Trophoblast cell (in vitro differentiated cells and primary cell): Measurements from ENCODE around the gene GCSH.

Experiments
- DNase-seq, 2 donors: peaks; one replicate each; pipeline ENCODE4 v3.0.0-alpha.2; 2016
- H2AFZ ChIP-seq: 2 replicates; pipeline ENCODE4 v1.6.1; 2013; ENCODE audit warnings: low read length, moderate library complexity, mild to moderate bottlenecking; ENCODE audit not compliant: insufficient read depth, poor library complexity
- H2AK5ac ChIP-seq: 2 replicates; pipeline ENCODE4 v1.6.1; 2013; ENCODE audit warnings: mild to moderate bottlenecking, low read length
- H2BK120ac ChIP-seq: 2 replicates; pipeline ENCODE4 v1.6.1; 2013; ENCODE audit warnings: low read length, mild to moderate bottlenecking, moderate library complexity; ENCODE audit not compliant: insufficient read depth, poor library complexity
- H2BK12ac ChIP-seq: 2 replicates; pipeline ENCODE4 v1.6.1; 2013; ENCODE audit warnings: mild to moderate bottlenecking, low read length, moderate library complexity
- H2BK5ac ChIP-seq: 2 replicates; pipeline ENCODE4 v1.6.1; 2013; ENCODE audit warnings: low read length, low read depth, moderate library complexity, mild to moderate bottlenecking; ENCODE audit not compliant: poor library complexity
- H3K14ac ChIP-seq: 2 replicates; pipeline ENCODE4 v1.6.1; 2013; ENCODE audit warnings: mild to moderate bottlenecking, low read length
- H3K18ac ChIP-seq: 2 replicates; pipeline ENCODE4 v1.6.1; 2013; ENCODE audit warnings: mild to moderate bottlenecking, low read length
- H3K23ac ChIP-seq: 2 replicates; pipeline ENCODE4 v1.6.1; 2013; ENCODE audit warnings: low read length
- H3K27ac ChIP-seq: 2 replicates; pipeline ENCODE4 v1.5.1; 2013; ENCODE audit warnings: low read depth, mild to moderate bottlenecking, inconsistent platforms, low read length, moderate library complexity
- H3K27me3 ChIP-seq: 2 replicates; pipeline ENCODE4 v1.6.1; 2013; ENCODE audit warnings: inconsistent platforms, mild to moderate bottlenecking, low read length, moderate library complexity; ENCODE audit not compliant: insufficient read depth
- H3K36me3 ChIP-seq, 2 experiments: 1 replicate in 1 of 2; 2 replicates in 1 of 2; pipeline ENCODE4 v1.6.1; 2013; ENCODE audit warnings: low read length in 2 of 2, mild to moderate bottlenecking in 2 of 2, moderate library complexity in 1 of 2; ENCODE audit not compliant: insufficient read depth in 2 of 2, control insufficient read depth in 1 of 2
- H3K4ac ChIP-seq: 2 replicates; pipeline ENCODE4 v1.6.1; 2013; ENCODE audit warnings: low read depth, mild to moderate bottlenecking, low read length, moderate library complexity
- H3K4me1 ChIP-seq, 2 experiments: 1 replicate in 1 of 2; 2 replicates in 1 of 2; pipeline ENCODE4 v1.6.1; 2013; ENCODE audit warnings: low read length in 2 of 2, mild to moderate bottlenecking in 2 of 2, moderate library complexity in 1 of 2; ENCODE audit not compliant: insufficient read depth in 2 of 2, control insufficient read depth in 1 of 2
- H3K4me2 ChIP-seq: 2 replicates; pipeline ENCODE4 v1.6.1; 2013; ENCODE audit warnings: inconsistent platforms, mild to moderate bottlenecking, low read length, moderate library complexity
- H3K4me3 ChIP-seq: 2 replicates; pipeline ENCODE4 v1.5.1; 2013; ENCODE audit warnings: mild to moderate bottlenecking, low read depth, low read length, inconsistent platforms
- H3K79me1 ChIP-seq: one replicate; pipeline ENCODE4 v1.6.1; 2013; ENCODE audit warnings: low read length
- H3K79me2 ChIP-seq: 2 replicates; pipeline ENCODE4 v1.6.1; 2013; ENCODE audit warnings: low read length, mild to moderate bottlenecking; ENCODE audit not compliant: control insufficient read depth, insufficient read depth, poor library complexity
- H3K9ac ChIP-seq: 2 replicates; pipeline ENCODE4 v1.6.1; 2013; ENCODE audit warnings: mild to moderate bottlenecking, low read length
- H3K9me3 ChIP-seq: 2 replicates; pipeline ENCODE4 v1.6.1; 2013; ENCODE audit warnings: low read depth, mild to moderate bottlenecking, control low read depth, inconsistent platforms, low read length; ENCODE audit not compliant: insufficient read depth
- H4K12ac ChIP-seq: 2 replicates; pipeline ENCODE4 v1.6.1; 2013; ENCODE audit warnings: low read depth, mild to moderate bottlenecking, low read length, moderate library complexity
- H4K8ac ChIP-seq: 2 replicates; pipeline ENCODE4 v1.6.1; 2013; ENCODE audit warnings: low read depth, mild to moderate bottlenecking, low read length, moderate library complexity
- H4K91ac ChIP-seq: one replicate; pipeline ENCODE4 v1.6.1; 2013; ENCODE audit warnings: low read depth, mild to moderate bottlenecking, low read length, moderate library complexity
- WGBS: extraction: QIAGEN DNeasy Blood & Tissue Kit; methylation state at CpG from one replicate; pipeline ENCODE4 v1.1.7; 2013; ENCODE audit warnings: missing lambda C conversion rate; ENCODE audit not compliant: insufficient read length, insufficient coverage; ENCODE audit errors: extremely low coverage; 5-methylcytosine and 5-hydroxymethylcytosine counted together

Gene GCSH

GRCh38 chr16:81042821-81043220 lies 53.4 kb downstream of the GCSH start:
- Histone ChIP-seq H3K18ac (no peak overlapping the region), H3K14ac (no peak overlapping the region), H3K4ac (no peak overlapping the region), H2AK5ac (no peak overlapping the region), H4K91ac (no peak overlapping the region), H2BK5ac (no peak overlapping the region), H3K23ac (no peak overlapping the region), H2AFZ (no peak overlapping the region), H3K27me3 (no peaks in the 10 kb centered on the region), H2BK120ac (no peak overlapping the region), H3K9ac (no peak overlapping the region), H3K9me3 (no peaks in the 10 kb centered on the region), H4K8ac (no peak overlapping the region), H3K4me2 (no peak overlapping the region), H3K4me1 (peaks cover 16 to 19% of the 10 kb centered on the region in 2 experiments), H3K4me3 (no peak overlapping the region), H3K36me3 (peaks cover 22 to 32% of the 10 kb centered on the region in 2 experiments), H4K12ac (no peak overlapping the region), H2BK12ac (no peak overlapping the region), H3K79me2 (peaks cover 3% of the 10 kb centered on the region), H3K79me1 (peaks cover 5% of the 10 kb centered on the region), H3K27ac (no peak overlapping the region)
- peak in 1 of 2 donors; percentile 33 for DNase-seq
- WGBS, result no CpG with 5 or more reads among the region's 2 CpGs

GRCh38 chr16:81041696-81042095 lies 54.5 kb downstream of the GCSH start:
- no peak overlapping the region for H4K8ac ChIP-seq
- H3K14ac ChIP-seq, result no peak overlapping the region
- no peak overlapping the region for H3K4ac ChIP-seq
- peaks cover 10% of the 10 kb centered on the region for H3K79me2 ChIP-seq
- H3K27ac ChIP-seq, result peak overlapping the region; percentile 85
- no peaks in the 10 kb centered on the region for H3K9me3 ChIP-seq
- H3K79me1 ChIP-seq, result peaks cover 5% of the 10 kb centered on the region
- H3K23ac ChIP-seq, result no peak overlapping the region
- no peak overlapping the region for H2BK120ac ChIP-seq
- H3K4me1 ChIP-seq, result peaks cover 17 to 23% of the 10 kb centered on the region in 2 experiments
- H3K18ac ChIP-seq, result no peak overlapping the region
- no peak overlapping the region for H2BK5ac ChIP-seq
- H3K4me2 ChIP-seq, result peak overlapping the region; percentile 24
- no peak overlapping the region for H2AK5ac ChIP-seq
- no peak overlapping the region for H2AFZ ChIP-seq
- peak; percentile 91 to 99 for DNase-seq
- no peak overlapping the region for H4K12ac ChIP-seq
- H3K36me3 ChIP-seq, result peaks cover 23 to 32% of the 10 kb centered on the region in 2 experiments
- H4K91ac ChIP-seq, result no peak overlapping the region
- no CpG with 5 or more reads among the region's 4 CpGs for WGBS
- H3K4me3 ChIP-seq, result no peak overlapping the region
- H3K9ac ChIP-seq, result no peak overlapping the region
- H3K27me3 ChIP-seq, result no peaks in the 10 kb centered on the region
- H2BK12ac ChIP-seq, result no peak overlapping the region

- H3K18ac ChIP-seq, result no peak overlapping the region
- H3K27ac ChIP-seq, result peak overlapping the region; percentile 57
- no peak overlapping the region for H3K23ac ChIP-seq
- peaks cover 23 to 31% of the 10 kb centered on the region in 2 experiments for H3K36me3 ChIP-seq
- H3K4ac ChIP-seq, result no peak overlapping the region
- no peak overlapping the region for H4K91ac ChIP-seq
- no peak overlapping the region for H2BK5ac ChIP-seq
- peaks cover 13% of the 10 kb centered on the region for H3K79me1 ChIP-seq
- H4K8ac ChIP-seq, result no peak overlapping the region
- peaks cover 19% of the 10 kb centered on the region for H3K79me2 ChIP-seq
- H3K27me3 ChIP-seq, result no peaks in the 10 kb centered on the region
- no peak overlapping the region for H3K9ac ChIP-seq
- WGBS, result no CpG with 5 or more reads among the region's 5 CpGs
- no peak overlapping the region for H2AK5ac ChIP-seq
- no peak overlapping the region for H2BK12ac ChIP-seq
- peak overlapping the region; percentile 6 for H3K4me2 ChIP-seq
- no peak overlapping the region for H3K14ac ChIP-seq
- H3K4me3 ChIP-seq, result no peak overlapping the region
- no peak overlapping the region for H2AFZ ChIP-seq
- no peaks in the 10 kb centered on the region for H3K9me3 ChIP-seq
- no peak overlapping the region for H4K12ac ChIP-seq
- no peak for DNase-seq
- H2BK120ac ChIP-seq, result no peak overlapping the region
- peaks cover 17 to 25% of the 10 kb centered on the region in 2 experiments for H3K4me1 ChIP-seq
These were observed 55.4 kb downstream of the GCSH start for GRCh38 chr16:81040842-81041241.

- Histone ChIP-seq H3K36me3 (peaks cover 19 to 26% of the 10 kb centered on the region in 2 experiments), H3K4ac (no peak overlapping the region), H3K4me3 (no peak overlapping the region), H3K27me3 (no peaks in the 10 kb centered on the region), H3K4me2 (peak overlapping the region; percentile 6), H2AFZ (no peak overlapping the region), H3K14ac (no peak overlapping the region), H3K18ac (no peak overlapping the region), H4K8ac (no peak overlapping the region), H2BK5ac (no peak overlapping the region), H4K91ac (no peak overlapping the region), H2BK12ac (no peak overlapping the region), H3K4me1 (peaks cover 17 to 25% of the 10 kb centered on the region in 2 experiments), H3K27ac (peak overlapping the region; percentile 57), H3K79me1 (peaks cover 13% of the 10 kb centered on the region), H2BK120ac (no peak overlapping the region), H3K79me2 (peaks cover 19% of the 10 kb centered on the region), H3K9me3 (no peaks in the 10 kb centered on the region), H3K23ac (no peak overlapping the region), H4K12ac (no peak overlapping the region), H2AK5ac (no peak overlapping the region), H3K9ac (no peak overlapping the region)
- no peak for DNase-seq
- WGBS, result no CpG with 5 or more reads among the region's 2 CpGs
These were observed 56.1 kb downstream of the GCSH start for GRCh38 chr16:81040131-81040530.
